DND-41 (cell line): ENCODE results near the gene THRB.

Source experiments
- ATAC-seq: fragments of 200-7000 bp; cut with Tn5 transposase; 3 replicates; pipeline ENCODE4 v1.9.1; 2021; ENCODE audit warnings: low read depth; ENCODE audit not compliant: insufficient read depth
- DNase-seq: peaks from one replicate; pipeline ENCODE4 v3.0.0-alpha.2; 2020
- H2AFZ ChIP-seq: 2 replicates; pipeline ENCODE4 v1.6.0; 2012; ENCODE audit warnings: low read depth, low read length
- H3K27ac ChIP-seq: 2 replicates; pipeline ENCODE4 v1.5.1; 2012; ENCODE audit warnings: low read length, inconsistent platforms
- H3K27me3 ChIP-seq: fragments of 200-600 bp; sonication (generic); 2 replicates; pipeline ENCODE4 v1.6.0; 2012; ENCODE audit warnings: low read length, mild to moderate bottlenecking, inconsistent platforms; ENCODE audit not compliant: insufficient read depth, poor library complexity
- H3K36me3 ChIP-seq: 2 replicates; pipeline ENCODE4 v1.5.1; 2012; ENCODE audit warnings: low read length, inconsistent platforms; ENCODE audit not compliant: insufficient read depth
- H3K4me1 ChIP-seq: 2 replicates; pipeline ENCODE4 v1.5.1; 2012; ENCODE audit warnings: mild to moderate bottlenecking, low read length; ENCODE audit not compliant: insufficient read depth
- H3K4me2 ChIP-seq: 2 replicates; pipeline ENCODE4 v1.6.0; 2012; ENCODE audit warnings: mild to moderate bottlenecking, moderate library complexity, low read length, inconsistent platforms; ENCODE audit not compliant: insufficient read depth
- H3K4me3 ChIP-seq, 2 experiments: fragments of 200-600 bp in 1 of 2; shearing (Covaris generic) in 1 of 2; 2 replicates each; pipeline ENCODE4 v1.5.1; 2012 to 2016; ENCODE audit warnings: inconsistent platforms in 2 of 2, low read length in 2 of 2, mild to moderate bottlenecking in 2 of 2, low read depth in 1 of 2, moderate library complexity in 1 of 2
- H3K79me2 ChIP-seq: 2 replicates; pipeline ENCODE4 v1.6.0; 2012; ENCODE audit warnings: low read length, inconsistent platforms; ENCODE audit not compliant: insufficient read depth
- H3K9ac ChIP-seq: 2 replicates; pipeline ENCODE4 v1.6.0; 2012; ENCODE audit warnings: low read depth, mild to moderate bottlenecking, inconsistent platforms, low read length, moderate library complexity
- H3K9me3 ChIP-seq: 2 replicates; pipeline ENCODE4 v1.5.1; 2012; ENCODE audit warnings: low read length, moderate library complexity, mild to moderate bottlenecking, inconsistent platforms; ENCODE audit not compliant: insufficient read depth, severe bottlenecking
- H4K20me1 ChIP-seq: 2 replicates; pipeline ENCODE4 v1.6.0; 2012; ENCODE audit warnings: low read length; ENCODE audit not compliant: insufficient read depth
- EZH2 ChIP-seq: IDR thresholded peaks from 3 replicates; pipeline ENCODE4 v1.6.1; 2012; ENCODE audit warnings: borderline replicate concordance, low read depth, mild to moderate bottlenecking, moderate library complexity, low read length, inconsistent platforms; ENCODE audit not compliant: severe bottlenecking
- TF ChIP-seq, protein P1 (sequence below): IDR thresholded peaks from 2 replicates; pipeline ENCODE4 v1.5.1; 2012; ENCODE audit warnings: borderline replicate concordance, low read length, moderate library complexity, mild to moderate bottlenecking; ENCODE audit not compliant: poor library complexity, severe bottlenecking; ENCODE audit errors: extremely low read depth

The THRB gene

DNA sequence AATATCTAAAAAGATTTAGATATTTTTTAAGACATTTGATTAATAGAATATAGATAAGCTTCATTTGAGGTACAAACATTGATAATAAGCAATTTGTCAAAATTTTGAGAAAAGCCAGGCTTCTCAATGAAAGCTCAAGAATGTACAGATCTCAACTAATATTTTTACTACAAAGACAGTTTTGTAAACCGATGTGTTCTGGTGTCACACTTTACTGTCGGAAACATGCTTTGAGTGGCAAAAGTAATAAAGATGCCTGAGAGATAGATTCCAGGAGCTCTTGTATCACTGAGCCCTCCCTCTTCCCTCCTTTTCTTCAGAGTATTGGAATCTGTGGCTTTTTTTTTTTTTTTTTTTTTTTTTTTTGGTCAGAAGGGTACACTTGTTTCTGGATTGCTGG, 45.0 kb upstream of the THRB start:
- H3K79me2 ChIP-seq, result no peaks in the 10 kb centered on the region
- DNase-seq, result no peak
- H3K36me3 ChIP-seq, result no peaks in the 10 kb centered on the region
- H4K20me1 ChIP-seq, result no peaks in the 10 kb centered on the region
- H3K4me1 ChIP-seq, result no peaks in the 10 kb centered on the region
- no peaks in the 10 kb centered on the region for H3K27me3 ChIP-seq
- ATAC-seq, result no peak
- H3K27ac ChIP-seq, result no peak overlapping the region
- H3K9ac ChIP-seq, result no peak overlapping the region
- no peak overlapping the region for H2AFZ ChIP-seq
- no peak overlapping the region for H3K4me3 ChIP-seq
- H3K4me2 ChIP-seq, result no peak overlapping the region
- no peaks in the 10 kb centered on the region for H3K9me3 ChIP-seq
- TF ChIP-seq, protein P1, sequence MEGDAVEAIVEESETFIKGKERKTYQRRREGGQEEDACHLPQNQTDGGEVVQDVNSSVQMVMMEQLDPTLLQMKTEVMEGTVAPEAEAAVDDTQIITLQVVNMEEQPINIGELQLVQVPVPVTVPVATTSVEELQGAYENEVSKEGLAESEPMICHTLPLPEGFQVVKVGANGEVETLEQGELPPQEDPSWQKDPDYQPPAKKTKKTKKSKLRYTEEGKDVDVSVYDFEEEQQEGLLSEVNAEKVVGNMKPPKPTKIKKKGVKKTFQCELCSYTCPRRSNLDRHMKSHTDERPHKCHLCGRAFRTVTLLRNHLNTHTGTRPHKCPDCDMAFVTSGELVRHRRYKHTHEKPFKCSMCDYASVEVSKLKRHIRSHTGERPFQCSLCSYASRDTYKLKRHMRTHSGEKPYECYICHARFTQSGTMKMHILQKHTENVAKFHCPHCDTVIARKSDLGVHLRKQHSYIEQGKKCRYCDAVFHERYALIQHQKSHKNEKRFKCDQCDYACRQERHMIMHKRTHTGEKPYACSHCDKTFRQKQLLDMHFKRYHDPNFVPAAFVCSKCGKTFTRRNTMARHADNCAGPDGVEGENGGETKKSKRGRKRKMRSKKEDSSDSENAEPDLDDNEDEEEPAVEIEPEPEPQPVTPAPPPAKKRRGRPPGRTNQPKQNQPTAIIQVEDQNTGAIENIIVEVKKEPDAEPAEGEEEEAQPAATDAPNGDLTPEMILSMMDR, result no peak
- TF ChIP-seq EZH2, result no peak

DNA sequence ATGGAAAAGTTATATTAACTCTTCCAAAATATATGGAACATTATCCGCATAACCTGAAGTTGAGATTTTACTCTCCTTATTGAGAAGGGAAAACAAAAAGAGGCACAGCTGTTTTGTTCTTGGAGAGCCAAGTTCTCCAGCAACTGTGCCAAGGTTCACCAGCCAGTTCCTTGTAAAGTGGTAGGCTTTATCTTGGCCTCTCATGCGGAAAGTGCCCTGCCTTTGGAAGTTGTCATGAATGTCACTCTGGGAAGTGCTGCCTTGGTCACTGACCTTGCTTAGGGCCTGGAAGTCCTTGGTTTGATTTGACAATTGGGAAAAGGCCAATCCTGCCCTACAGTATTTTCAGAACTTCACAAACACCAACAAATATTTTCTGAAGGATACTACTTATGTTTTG, 44.2 kb upstream of the THRB start:
- Histone ChIP-seq H3K9me3 (no peaks in the 10 kb centered on the region), H3K27me3 (no peaks in the 10 kb centered on the region), H2AFZ (no peak overlapping the region), H3K4me1 (no peaks in the 10 kb centered on the region), H3K79me2 (no peaks in the 10 kb centered on the region), H4K20me1 (no peaks in the 10 kb centered on the region), H3K4me3 (no peak overlapping the region), H3K4me2 (no peak overlapping the region), H3K9ac (no peak overlapping the region), H3K27ac (no peak overlapping the region), H3K36me3 (no peaks in the 10 kb centered on the region)
- ATAC-seq (no peak), DNase-seq (no peak)
- TF ChIP-seq EZH2, result no peak
- TF ChIP-seq, protein P1, result no peak

DNA sequence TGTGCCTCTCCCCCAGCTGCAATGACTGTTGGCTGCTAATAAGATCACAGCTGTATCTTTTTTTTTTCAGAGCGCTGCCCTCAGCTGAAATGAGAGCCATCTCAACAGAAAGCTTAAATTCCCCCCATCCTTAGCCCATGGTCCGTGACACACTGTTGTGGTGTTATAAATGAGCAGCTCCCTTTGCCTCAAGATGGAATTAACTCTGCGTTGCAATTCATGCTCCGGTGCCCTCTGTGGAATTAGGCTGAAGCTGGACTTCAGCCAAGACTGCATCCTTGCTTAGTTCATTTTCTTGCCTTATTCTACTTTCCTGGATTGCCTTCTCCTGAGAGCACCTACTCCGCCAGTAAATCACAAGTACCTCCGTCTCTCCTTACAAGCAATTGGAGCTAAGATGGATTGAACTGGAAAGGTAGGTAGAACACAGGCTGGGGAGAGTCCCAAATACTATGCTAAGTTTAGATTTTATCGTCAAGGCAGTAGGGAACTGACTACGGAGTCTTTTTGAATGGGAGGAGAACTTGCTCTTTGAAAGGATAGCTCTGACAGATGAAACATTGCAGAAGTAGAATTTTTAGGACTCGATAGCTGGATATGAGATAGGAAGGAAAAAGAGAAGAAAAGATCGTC, 39.0 kb upstream of the THRB start:
- no peaks in the 10 kb centered on the region for H3K79me2 ChIP-seq
- no peaks in the 10 kb centered on the region for H4K20me1 ChIP-seq
- no peaks in the 10 kb centered on the region for H3K36me3 ChIP-seq
- H3K4me1 ChIP-seq, result no peaks in the 10 kb centered on the region
- H3K9ac ChIP-seq, result no peak overlapping the region
- H2AFZ ChIP-seq, result no peak overlapping the region
- H3K4me2 ChIP-seq, result no peak overlapping the region
- H3K4me3 ChIP-seq, result no peak overlapping the region
- no peak overlapping the region for H3K27ac ChIP-seq
- DNase-seq, result no peak
- no peaks in the 10 kb centered on the region for H3K27me3 ChIP-seq
- H3K9me3 ChIP-seq, result no peaks in the 10 kb centered on the region
- no peak for TF ChIP-seq EZH2
- TF ChIP-seq, protein P1, result no peak
- ATAC-seq, result no peak

DNA sequence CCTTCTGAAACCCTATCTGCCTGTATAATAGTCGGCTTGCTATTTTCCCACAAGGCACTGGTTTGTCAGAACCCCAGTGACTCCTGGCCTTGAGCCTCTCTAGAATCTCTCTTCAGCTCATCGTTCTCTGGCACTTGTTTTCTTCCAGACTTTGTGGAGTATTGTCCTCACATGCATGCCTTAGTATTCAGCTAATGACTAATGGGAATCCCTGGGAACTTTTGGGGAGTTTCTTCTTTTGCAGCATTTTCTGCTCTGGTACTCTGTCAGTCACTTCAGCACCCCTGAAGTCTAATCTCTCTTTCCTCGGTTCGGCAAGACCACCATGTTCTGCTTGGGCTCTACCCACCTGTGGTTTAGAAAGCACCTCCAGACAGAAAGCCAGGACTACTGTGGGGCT, 35.8 kb upstream of the THRB start:
- no peak for DNase-seq
- Histone ChIP-seq H3K4me3 (no peak overlapping the region), H3K9ac (no peak overlapping the region), H3K79me2 (no peaks in the 10 kb centered on the region), H3K27ac (no peak overlapping the region), H2AFZ (no peak overlapping the region), H3K9me3 (no peaks in the 10 kb centered on the region), H3K4me2 (no peak overlapping the region), H3K27me3 (no peaks in the 10 kb centered on the region), H3K36me3 (no peaks in the 10 kb centered on the region), H4K20me1 (no peaks in the 10 kb centered on the region), H3K4me1 (no peaks in the 10 kb centered on the region)
- TF ChIP-seq, protein P1, result no peak
- TF ChIP-seq EZH2, result no peak
- ATAC-seq, result no peak
